GM12878 (cell line): ENCODE measurements around the gene SPAG7. TPM values are rescaled to one million over a fixed set of nuclear protein-coding genes. Genes with fewer than 3 reads are reported as not detected.

Experiments
- CTCF ChIP-seq, 3 experiments: IDR thresholded peaks in 2 of 3; conservative IDR thresholded peaks in 1 of 3; 2 replicates each; pipeline ENCODE4 v1.5.1; 2011; ENCODE audit warnings: low read depth in 3 of 3, low read length in 3 of 3, mild to moderate bottlenecking in 3 of 3, control low read depth in 2 of 3, moderate library complexity in 2 of 3, inconsistent platforms in 1 of 3, mixed read lengths in 1 of 3; ENCODE audit not compliant: control insufficient read depth in 2 of 3, insufficient read depth in 1 of 3; ENCODE audit errors: extremely low read depth in 1 of 3
- CUX1 ChIP-seq: IDR thresholded peaks from 2 replicates; pipeline ENCODE4 v1.6.1; 2012; ENCODE audit warnings: improper control_type of control experiment, low read depth, low read length; ENCODE audit not compliant: insufficient replicate concordance
- NFXL1 ChIP-seq: fragments of 450-650 bp; IDR thresholded peaks from 2 replicates; pipeline ENCODE4 v1.6.1; 2017; ENCODE audit warnings: antibody characterized with exemption, mild to moderate bottlenecking, borderline replicate concordance
- STAT1 ChIP-seq: fragments of 450-650 bp; conservative IDR thresholded peaks from 2 replicates; pipeline ENCODE4 v1.6.1; 2014; ENCODE audit warnings: antibody characterized with exemption, mild to moderate bottlenecking
- ZBTB40 ChIP-seq: fragments of 450-650 bp; IDR thresholded peaks from 2 replicates; pipeline ENCODE4 v1.6.1; 2016; ENCODE audit warnings: mild to moderate bottlenecking, moderate library complexity, borderline replicate concordance
- ZNF592 ChIP-seq: fragments of 450-650 bp; IDR thresholded peaks from 2 replicates; pipeline ENCODE4 v1.6.1; 2017; ENCODE audit warnings: mild to moderate bottlenecking, moderate library complexity
- polyA plus RNA-seq, 11 experiments: library from polyadenylated mRNA; depleted of rRNA in 4 of 11; unstranded in 6 of 11; stranded (reverse) in 5 of 11; fragments of >200 nt; fragmentation: Nextera tagmentation in 4 of 11; fragmentation: Illumina TruSeq in 1 of 11; extraction: Ambion mirVana in 4 of 11; extraction: Trizol in 1 of 11; gene quantifications; 1 replicate in 1 of 11; 2 replicates in 10 of 11; pipeline versions ENCODE4 v1.2.1 to v1.2.3, GENCODE V29; 2011 to 2016; ENCODE audit warnings: inconsistent platforms in 2 of 11, missing spikeins in 2 of 11, low read depth in 1 of 11
- total RNA-seq, 4 experiments: library from RNA; depleted of rRNA in 3 of 4; stranded (reverse); fragments of >200 nt in 3 of 4; fragmentation: Illumina TruSeq in 1 of 4; extraction: Trizol in 1 of 4; gene quantifications; 2 replicates each; pipeline versions ENCODE4 v1.2.1 to v1.2.3, GENCODE V29; 2013 to 2021

Gene SPAG7
- total and polyA plus RNA-seq, 10 of the 15 experiments (the other 5 are each of a cell fraction or from before 2014, with no cell fraction given), result 7.9 to 146 (median 88.7) TPM

DNA sequence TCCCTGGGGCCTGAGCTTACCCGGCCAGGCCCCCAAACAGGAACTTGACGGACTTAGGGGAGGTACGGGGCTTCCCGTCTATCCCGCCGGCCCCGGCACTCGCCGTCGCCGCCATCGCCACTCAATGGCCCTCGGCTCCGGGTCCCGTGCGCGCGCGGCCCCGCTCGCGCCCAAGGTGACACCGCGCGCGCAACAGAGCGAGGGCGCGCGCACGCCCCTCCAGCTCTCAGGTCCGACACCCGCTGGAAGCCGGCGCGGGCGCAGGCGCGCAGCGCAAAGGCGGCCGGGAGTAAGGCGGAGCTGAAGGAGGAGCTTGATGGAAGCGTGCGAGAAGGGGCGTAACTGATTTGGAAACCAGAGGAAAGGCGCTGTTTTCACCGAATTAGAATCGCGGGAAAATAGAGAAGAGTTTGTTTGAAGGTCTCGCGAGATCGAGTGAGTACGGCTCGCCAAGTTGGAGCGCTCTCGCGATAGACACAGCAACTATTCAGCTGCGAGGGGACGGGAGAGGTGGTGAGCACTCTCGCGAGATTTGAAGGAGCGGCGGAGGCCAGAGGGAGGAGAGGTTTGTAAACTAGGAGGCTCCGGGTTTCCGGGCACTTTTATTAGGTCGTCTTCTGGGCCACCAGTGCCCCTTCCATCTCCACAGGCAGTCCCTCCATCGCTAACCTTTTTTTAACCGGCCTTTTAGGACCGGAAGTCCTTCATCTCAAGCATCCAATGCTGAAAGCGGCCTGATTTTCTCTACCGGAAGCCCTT is 27.6 kb downstream of the SPAG7 start, which contains the start of the genes RNF167 and SLC25A11 (continued):
- TF ChIP-seq CUX1, result no peak
- no peak for TF ChIP-seq CTCF (IDR thresholded peaks at IDR 0.05 in 2 of 3, conservative IDR thresholded peaks at IDR 0.05 in 1 of 3; ENCODE audit: control insufficient read depth in 2 of 3, extremely low read depth in 1 of 3, insufficient read depth in 1 of 3, low read depth in 3 of 3, low read length in 3 of 3)
- 0 out of 2 replicates have a peak, but pooled peaks have one; percentile 35 for TF ChIP-seq STAT1
- TF ChIP-seq ZBTB40, result peak; percentile 90; the same call in 1 of the 2 replicates
- TF ChIP-seq NFXL1, result no peak
- TF ChIP-seq ZNF592, result no peak
